SU-DHL-6 (cell line): ENCODE data around the gene GAPDHS.

ENCODE experiments used
- H2AFZ ChIP-seq: fragments of 200-600 bp; sonication (generic); 2 replicates; pipeline ENCODE4 v1.6.1; 2014; ENCODE audit warnings: low read depth, mild to moderate bottlenecking, moderate library complexity, mixed read lengths, antibody characterized with exemption, low read length; ENCODE audit not compliant: severe bottlenecking
- H3F3A ChIP-seq: fragments of 200-600 bp; shearing (Covaris generic); 2 replicates; pipeline ENCODE4 v1.6.0; 2016; ENCODE audit warnings: antibody characterized with exemption, mild to moderate bottlenecking; ENCODE audit not compliant: insufficient read depth
- H3K27ac ChIP-seq: fragments of 200-600 bp; sonication (generic); 2 replicates; pipeline ENCODE4 v1.5.1; 2016; ENCODE audit warnings: low read depth, mild to moderate bottlenecking, low read length, moderate library complexity, mixed read lengths
- H3K27me3 ChIP-seq: fragments of 200-600 bp; sonication (generic), shearing (Covaris generic); 2 replicates; pipeline ENCODE4 v1.6.0; 2014; ENCODE audit warnings: mild to moderate bottlenecking, low read length
- H3K36me3 ChIP-seq: fragments of 200-600 bp; sonication (generic); 2 replicates; pipeline ENCODE4 v1.6.1; 2014; ENCODE audit warnings: mild to moderate bottlenecking, low read length, mixed read lengths
- H3K4me2 ChIP-seq: fragments of 300-600, 200-600 bp; shearing (Covaris generic), sonication (generic); 2 replicates; pipeline ENCODE4 v1.6.0; 2014; ENCODE audit warnings: low read length, low read depth, mild to moderate bottlenecking; ENCODE audit not compliant: poor library complexity, severe bottlenecking
- H3K4me3 ChIP-seq: fragments of 200-600 bp; sonication (generic); 2 replicates; pipeline ENCODE4 v1.5.1; 2014; ENCODE audit warnings: antibody characterized with exemption, low read length, mild to moderate bottlenecking, mixed read lengths; ENCODE audit not compliant: insufficient read depth, poor library complexity, severe bottlenecking
- H3K79me2 ChIP-seq: fragments of 200-600 bp; sonication (generic); 2 replicates; pipeline ENCODE4 v1.6.1; 2014; ENCODE audit warnings: mild to moderate bottlenecking, low read length, moderate library complexity; ENCODE audit not compliant: insufficient read depth
- H3K9ac ChIP-seq: fragments of 200-600 bp; sonication (generic); 2 replicates; pipeline ENCODE4 v1.7.0; 2014; ENCODE audit warnings: mild to moderate bottlenecking, low read length
- H3K9me2 ChIP-seq: fragments of 200-600 bp; sonication (generic); replicated peaks from 2 replicates; pipeline ENCODE4 v1.6.1; 2014; ENCODE audit warnings: low read length; ENCODE audit not compliant: insufficient read depth
- H3K9me3 ChIP-seq: fragments of 200-600 bp; sonication (generic); 2 replicates; pipeline ENCODE4 v1.6.1; 2014; ENCODE audit warnings: low read length, mixed read lengths; ENCODE audit not compliant: insufficient read depth
- H4K20me1 ChIP-seq: fragments of 200-600 bp; sonication (generic); 2 replicates; pipeline ENCODE4 v1.6.1; 2014; ENCODE audit warnings: low read depth, mild to moderate bottlenecking, antibody characterized with exemption, low read length, moderate library complexity, mixed read lengths
- CTCF ChIP-seq: fragments of 200-600 bp; sonication (generic); IDR thresholded peaks from one replicate; pipeline ENCODE4 v1.5.1; 2017; ENCODE audit warnings: antibody characterized with exemption, mild to moderate bottlenecking, low read length, moderate library complexity; ENCODE audit not compliant: insufficient read depth, poor library complexity, severe bottlenecking
- EZH2phosphoT487 ChIP-seq: fragments of 200-600 bp; sonication (generic), shearing (Covaris generic); conservative IDR thresholded peaks from 2 replicates; pipeline ENCODE4 v1.6.1; 2018; ENCODE audit warnings: mild to moderate bottlenecking, antibody characterized with exemption, low read length, moderate library complexity, mixed read lengths

GAPDHS gene

DNA sequence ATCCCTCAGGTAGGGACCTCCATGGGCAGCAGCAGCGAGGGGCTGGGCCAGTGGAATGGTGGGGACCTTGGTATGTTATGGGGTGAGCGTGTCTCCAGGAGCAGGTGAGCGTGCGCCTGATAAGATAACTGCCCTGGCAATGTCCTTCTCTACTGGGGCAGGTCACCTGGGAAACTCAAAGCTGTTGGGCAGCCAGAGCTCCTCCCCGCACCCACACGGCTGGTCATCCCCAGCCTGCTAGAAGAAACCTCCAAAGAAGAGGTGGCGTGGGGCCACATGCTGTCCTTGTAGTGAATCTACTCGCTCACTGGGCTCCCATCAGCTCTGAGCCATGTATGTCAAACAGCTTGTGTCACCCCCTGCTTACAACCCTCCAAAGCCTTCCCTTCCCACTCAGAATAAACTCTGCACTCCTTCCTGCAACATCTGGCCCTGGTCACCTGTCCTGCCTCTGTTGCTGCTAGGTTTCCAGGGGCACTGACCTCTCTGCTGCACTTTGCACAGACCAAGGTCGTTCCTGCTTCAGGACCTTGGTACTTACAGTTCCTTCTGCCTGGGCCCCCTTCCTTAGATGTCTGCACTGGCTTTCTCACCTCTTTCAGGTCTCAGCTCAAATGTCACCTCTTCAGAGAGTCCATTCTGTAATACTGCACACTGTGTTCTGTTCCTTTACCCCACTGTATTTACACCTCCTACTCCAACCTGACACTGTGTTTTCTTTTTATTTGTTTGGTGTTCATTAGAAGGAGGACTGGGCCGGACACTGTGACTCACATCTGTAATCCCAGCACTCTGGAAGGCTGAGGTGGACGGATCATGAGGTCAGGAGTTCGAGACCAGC is 32.0 kb downstream of the GAPDHS start:
- H3F3A ChIP-seq = no peaks in the 10 kb centered on the region
- no peaks in the 10 kb centered on the region for H3K36me3 ChIP-seq
- H3K27me3 ChIP-seq = no peaks in the 10 kb centered on the region
- H3K9ac ChIP-seq = no peak overlapping the region
- no peaks in the 10 kb centered on the region for H3K9me2 ChIP-seq
- H2AFZ ChIP-seq = no peak overlapping the region
- H3K9me3 ChIP-seq = no peaks in the 10 kb centered on the region
- TF ChIP-seq CTCF = no peak
- no peak for TF ChIP-seq EZH2phosphoT487
- H3K79me2 ChIP-seq = no peaks in the 10 kb centered on the region
- H3K4me3 ChIP-seq = no peak overlapping the region
- no peak overlapping the region for H3K27ac ChIP-seq
- no peaks in the 10 kb centered on the region for H4K20me1 ChIP-seq
- H3K4me2 ChIP-seq = no peak overlapping the region

DNA sequence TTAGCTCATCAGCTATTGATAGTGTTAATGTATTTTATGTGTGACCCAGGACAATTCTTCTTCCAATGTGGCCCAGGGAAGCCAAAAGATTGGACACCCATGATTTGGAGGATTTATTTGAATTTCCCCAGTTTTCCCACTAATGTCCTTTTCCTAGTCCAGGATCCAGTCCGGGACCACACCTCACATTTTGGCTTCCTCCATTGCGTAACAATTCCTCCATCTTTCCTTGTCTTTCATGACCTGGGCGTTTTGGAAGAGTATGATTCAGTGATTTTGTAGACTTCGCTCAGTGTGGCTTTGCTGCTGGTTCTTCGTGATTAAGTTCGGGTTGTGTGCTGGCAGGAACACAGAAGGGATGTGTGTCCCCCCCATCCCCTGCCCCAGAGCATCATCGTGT is 33.5 kb downstream of the GAPDHS start:
- Histone ChIP-seq H3K36me3 (no peaks in the 10 kb centered on the region), H3K27me3 (no peaks in the 10 kb centered on the region), H3K4me2 (no peak overlapping the region), H3K4me3 (no peak overlapping the region), H3K9me2 (no peaks in the 10 kb centered on the region), H3F3A (no peaks in the 10 kb centered on the region), H3K9ac (no peak overlapping the region), H3K27ac (no peak overlapping the region), H2AFZ (no peak overlapping the region), H3K79me2 (no peaks in the 10 kb centered on the region), H4K20me1 (no peaks in the 10 kb centered on the region), H3K9me3 (no peaks in the 10 kb centered on the region)
- TF ChIP-seq CTCF = no peak
- no peak for TF ChIP-seq EZH2phosphoT487

GRCh38 chr19:35569281-35569781 is 36.1 kb downstream of the GAPDHS start:
- TF ChIP-seq EZH2phosphoT487 = no peak
- no peak for TF ChIP-seq CTCF
- H3K4me3 ChIP-seq = no peak overlapping the region
- H3K36me3 ChIP-seq = no peaks in the 10 kb centered on the region
- H3K27ac ChIP-seq = no peak overlapping the region
- H3K79me2 ChIP-seq = no peaks in the 10 kb centered on the region
- H3K4me2 ChIP-seq = no peak overlapping the region
- H4K20me1 ChIP-seq = no peaks in the 10 kb centered on the region
- H3K9me3 ChIP-seq = no peaks in the 10 kb centered on the region
- no peaks in the 10 kb centered on the region for H3K9me2 ChIP-seq
- H3K9ac ChIP-seq = no peak overlapping the region
- no peak overlapping the region for H2AFZ ChIP-seq
- no peaks in the 10 kb centered on the region for H3F3A ChIP-seq
- no peaks in the 10 kb centered on the region for H3K27me3 ChIP-seq
